Activated T-cell treated with anti-CD3 and anti-CD28 coated beads, Interleukin-2, amount 50 U/mL, for 72 hours (primary cell): ENCODE data around the gene VPS29. TPM values are rescaled to one million over a fixed set of nuclear protein-coding genes. Genes with fewer than 3 reads are reported as not detected.

ENCODE experiments used
- ATAC-seq, 2 donors: fragments of 150-1000 bp; cut with Tn5 transposase; replicated peaks in 1 of 2; 2 replicates each; pipeline ENCODE4 v1.10.0; 2021; ENCODE audit warnings: moderate library complexity in 2 of 2, mild to moderate bottlenecking in 1 of 2
- DNase-seq, 2 donors: peaks; one replicate each; pipeline ENCODE4 v3.0.0; 2021 to 2022; ENCODE audit warnings: mixed read lengths in 1 of 2
- H3K27ac Mint-ChIP-seq: one replicate; pipeline ENCODE4 v1.8.0; 2022; ENCODE audit warnings: mild to moderate bottlenecking, moderate library complexity, mixed read lengths
- H3K27me3 Mint-ChIP-seq: one replicate; pipeline ENCODE4 v1.8.0; 2022; ENCODE audit warnings: low read depth, mixed read lengths
- H3K36me3 Mint-ChIP-seq, 2 donors: one replicate each; pipeline ENCODE4 v1.8.0; 2022; ENCODE audit warnings: mixed read lengths in 2 of 2, mild to moderate bottlenecking in 1 of 2; ENCODE audit not compliant: insufficient read depth in 2 of 2
- H3K4me1 Mint-ChIP-seq: one replicate; pipeline ENCODE4 v1.8.0; 2022; ENCODE audit warnings: low read depth, mixed read lengths
- H3K4me3 Mint-ChIP-seq, 2 donors: one replicate each; pipeline ENCODE4 v1.8.0; 2022; ENCODE audit warnings: mild to moderate bottlenecking in 2 of 2, mixed read lengths in 2 of 2, moderate library complexity in 2 of 2
- H3K9me3 Mint-ChIP-seq, 2 donors: one replicate each; pipeline ENCODE4 v1.8.0; 2022; ENCODE audit warnings: mixed read lengths in 2 of 2
- total RNA-seq, 2 donors: library from RNA; stranded (reverse); gene quantifications; one replicate each; pipeline ENCODE4 v1.2.3, GENCODE V29; 2022

The VPS29 gene
- total RNA-seq, 2 donors from 2014 or later, result 98.2 to 104 TPM

- H3K9me3 Mint-ChIP-seq, result no peaks in the 10 kb centered on the region
- H3K4me1 Mint-ChIP-seq, result peaks cover 7% of the 10 kb centered on the region
- no peak overlapping the region for H3K27ac Mint-ChIP-seq
- ATAC-seq (no peak), DNase-seq (no peak)
- H3K27me3 Mint-ChIP-seq, result no peaks in the 10 kb centered on the region
- H3K4me3 Mint-ChIP-seq, result no peak overlapping the region
- peaks cover 4 to 25% of the 10 kb centered on the region in 2 donors for H3K36me3 Mint-ChIP-seq
Observed at GRCh38 chr12:110458756-110459155, 43.2 kb downstream of the VPS29 start.

DNA sequence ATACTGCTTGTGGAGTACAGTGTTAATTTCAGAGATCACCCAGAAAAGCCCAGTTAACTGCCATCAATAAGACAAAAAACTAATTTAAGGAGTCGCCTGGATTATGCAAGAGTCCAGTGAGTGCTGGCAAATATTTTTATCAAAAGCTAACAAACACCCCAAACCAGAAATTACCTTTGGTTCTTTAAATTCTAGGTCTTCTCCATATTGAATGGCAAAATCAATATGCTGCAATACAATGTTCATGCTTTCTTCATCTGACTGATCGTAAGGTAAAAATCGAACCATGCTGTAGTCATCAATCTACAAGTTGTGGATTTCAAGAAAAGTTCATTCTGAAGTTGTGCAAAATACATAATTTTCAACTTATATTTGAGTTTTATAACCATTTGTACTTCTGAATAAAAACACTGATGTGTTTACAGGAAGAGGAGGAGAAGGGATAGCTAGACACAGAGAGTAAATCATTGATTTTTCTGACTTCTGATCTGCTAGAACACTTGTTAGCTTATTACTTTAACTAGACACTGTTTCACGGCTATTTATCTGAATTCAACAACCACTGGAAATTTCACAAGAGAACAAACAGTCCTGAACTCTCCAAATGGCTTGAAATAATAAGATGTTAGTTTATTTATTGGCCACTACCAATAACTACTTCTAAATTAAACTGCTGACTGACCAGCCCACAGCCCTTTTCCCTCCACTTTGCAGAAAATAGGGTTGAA, 48.2 kb downstream of the VPS29 start:
- H3K4me1 Mint-ChIP-seq, result peaks cover 23% of the 10 kb centered on the region

DNA sequence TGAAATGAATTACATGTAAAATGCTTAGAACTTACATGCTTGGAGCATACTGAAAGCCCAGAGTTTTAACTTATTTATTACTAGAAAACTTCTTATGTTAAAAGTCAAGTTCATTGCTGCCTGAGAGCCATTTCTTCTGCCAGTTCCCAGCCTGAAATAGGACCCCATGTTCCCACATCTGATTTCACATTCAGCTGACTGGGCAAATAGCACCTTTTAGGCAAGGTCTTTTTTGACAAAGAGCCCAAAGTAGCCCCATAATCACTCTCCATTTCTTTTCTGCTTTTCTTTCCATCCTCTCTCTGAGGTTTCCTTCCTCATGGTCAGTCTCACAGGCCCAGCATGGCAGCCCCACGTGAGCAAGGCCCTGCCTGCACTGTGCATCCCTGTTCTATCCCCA, 50.6 kb downstream of the VPS29 start:
- no peak for DNase-seq
- peak overlapping the region in 1 of 2 donors; percentile 99 for H3K4me3 Mint-ChIP-seq

More for the DNA sequence above, 48.2 kb downstream of the VPS29 start:
- Mint-ChIP-seq H3K27ac (peak overlapping the region; percentile 24), H3K36me3 (peaks cover 12 to 18% of the 10 kb centered on the region in 2 donors), H3K27me3 (no peaks in the 10 kb centered on the region), H3K9me3 (no peaks in the 10 kb centered on the region), H3K4me3 (no peak overlapping the region)
- no peak for DNase-seq
- no peak for ATAC-seq

GRCh38 chr12:110449799-110450497, 52.0 kb downstream of the VPS29 start, which contains the start of gene ARPC3:
Gene ARPC3, minus strand, starts transcription at chr12:110450337. Its CDS starts 77 bp downstream, at chr12:110450260.
- DNase-seq (peak; percentile 95 to 97), ATAC-seq (peak; percentile 99)
- H3K27me3 Mint-ChIP-seq, result no peaks in the 10 kb centered on the region
- H3K4me3 Mint-ChIP-seq, result peak within 1 kb of the TSS; percentile 99 to 100
- H3K4me1 Mint-ChIP-seq, result peaks cover 49% of the 10 kb centered on the region
- peaks cover 13 to 24% of the 10 kb centered on the region in 2 donors for H3K36me3 Mint-ChIP-seq
- peak within 1 kb of the TSS; percentile 100 for H3K27ac Mint-ChIP-seq
- H3K9me3 Mint-ChIP-seq, result no peaks in the 10 kb centered on the region

More for the DNA sequence above, 50.6 kb downstream of the VPS29 start:
- Mint-ChIP-seq H3K4me1 (peaks cover 41% of the 10 kb centered on the region), H3K9me3 (no peaks in the 10 kb centered on the region), H3K36me3 (peaks cover 12 to 20% of the 10 kb centered on the region in 2 donors), H3K27me3 (no peaks in the 10 kb centered on the region), H3K27ac (peak overlapping the region; percentile 100)
- ATAC-seq, result no peak

DNA sequence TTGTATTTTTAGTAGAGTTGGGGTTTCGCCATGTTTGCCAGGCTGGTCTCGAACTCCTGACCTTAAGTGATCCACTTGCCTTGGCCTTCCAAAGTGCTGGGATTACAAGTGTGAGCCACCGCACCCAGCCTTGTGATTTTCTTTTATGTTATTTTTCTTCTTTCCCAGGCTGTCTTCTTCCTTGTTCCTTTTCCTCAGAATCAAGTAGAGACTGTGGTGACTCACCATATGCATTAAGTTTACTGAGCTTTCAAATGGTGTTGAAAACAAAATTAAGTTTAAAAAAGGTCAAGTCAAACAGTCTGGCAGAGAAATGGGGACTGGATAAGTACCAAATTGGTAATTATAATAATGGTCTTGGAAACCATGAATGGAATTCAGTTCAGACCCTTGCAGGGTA, 57.5 kb downstream of the VPS29 start:
- no peak overlapping the region for H3K4me3 Mint-ChIP-seq
- H3K27ac Mint-ChIP-seq, result peak overlapping the region; percentile 96
- peaks cover 37% of the 10 kb centered on the region for H3K4me1 Mint-ChIP-seq
- peaks cover 8 to 31% of the 10 kb centered on the region in 2 donors for H3K36me3 Mint-ChIP-seq
- no peaks in the 10 kb centered on the region for H3K9me3 Mint-ChIP-seq
- H3K27me3 Mint-ChIP-seq, result no peaks in the 10 kb centered on the region
- ATAC-seq (no peak), DNase-seq (no peak)

Other genes with a start within 250 kb of the VPS29 start
- 100 to 1,000 TPM; 106 to 127 TPM for gene ATP2A2, start 220.9 kb downstream of the VPS29 start, total RNA-seq
- gene ANAPC7, start 98.4 kb downstream of the VPS29 start, total RNA-seq, result 10 to 100 TPM; 49.1 to 61.1 TPM
- gene ARPC3, start 51.8 kb downstream of the VPS29 start, total RNA-seq, result 100 to 1,000 TPM; 166 to 210 TPM
- 10 to 100 TPM; 42.3 to 43.4 TPM for gene GPN3, start 33.9 kb downstream of the VPS29 start, total RNA-seq
- 10 to 100 TPM; 17.5 to 23.4 TPM for gene FAM216A, start 33.3 kb downstream of the VPS29 start, total RNA-seq
- 1 to 10 TPM; 2.3 to 4.4 TPM for gene RAD9B, start 220 bp upstream of the VPS29 start, total RNA-seq
- 10 to 100 TPM; 42.6 to 42.9 TPM for gene PPTC7, start 81.2 kb upstream of the VPS29 start, total RNA-seq
- 1 to 10 TPM; 9.7 to 10.0 TPM for gene TCTN1, start 112.0 kb upstream of the VPS29 start, total RNA-seq
- gene HVCN1, start 187.0 kb upstream of the VPS29 start, total RNA-seq, result 10 to 100 TPM; 10.5 to 12.8 TPM
- 100 to 1,000 TPM; 302 to 332 TPM for gene PPP1CC, start 240.8 kb upstream of the VPS29 start, total RNA-seq